Neural progenitor cell (in vitro differentiated cells): ENCODE measurements around the gene GLS. TPM values are rescaled to one million over a fixed set of nuclear protein-coding genes. Genes with fewer than 3 reads are reported as not detected.

Experiments
- DNase-seq: peaks from one replicate; pipeline ENCODE4 v3.0.0-alpha.2; 2016; ENCODE audit warnings: low spot score
- H2AFZ ChIP-seq: fragments of 200-600 bp; sonication (generic); replicated peaks from 2 replicates; pipeline ENCODE4 v1.6.1; 2016; ENCODE audit warnings: antibody characterized with exemption
- H3F3A ChIP-seq: fragments of 200-600 bp; sonication (generic); 2 replicates; pipeline ENCODE4 v1.6.1; 2016; ENCODE audit warnings: antibody characterized with exemption, low read depth
- H3K27ac ChIP-seq: fragments of 200-600 bp; sonication (generic); 2 replicates; pipeline ENCODE4 v1.5.1; 2016; ENCODE audit warnings: mild to moderate bottlenecking
- H3K27me3 ChIP-seq: fragments of 200-600 bp; sonication (generic); 2 replicates; pipeline ENCODE4 v1.6.1; 2016; ENCODE audit warnings: mild to moderate bottlenecking, moderate library complexity
- H3K36me3 ChIP-seq: fragments of 200-600 bp; sonication (generic); 2 replicates; pipeline ENCODE4 v1.5.1; 2016
- H3K4me1 ChIP-seq: fragments of 200-600 bp; sonication (generic); 2 replicates; pipeline ENCODE4 v1.6.1; 2016; ENCODE audit warnings: mixed run types
- H3K4me2 ChIP-seq: fragments of 200-600 bp; sonication (generic); 2 replicates; pipeline ENCODE4 v1.6.1; 2016
- H3K4me3 ChIP-seq: fragments of 200-600 bp; sonication (generic); 2 replicates; pipeline ENCODE4 v1.5.1; 2016
- H3K79me2 ChIP-seq: fragments of 200-600 bp; sonication (generic); 2 replicates; pipeline ENCODE4 v1.6.1; 2016; ENCODE audit warnings: low read depth
- H3K9ac ChIP-seq: fragments of 200-600 bp; sonication (generic); 2 replicates; pipeline ENCODE4 v1.6.1; 2016
- H3K9me3 ChIP-seq: fragments of 200-600 bp; sonication (generic); 2 replicates; pipeline ENCODE4 v1.5.1; 2016; ENCODE audit warnings: low read depth
- H4K20me1 ChIP-seq: fragments of 200-600 bp; sonication (generic); 2 replicates; pipeline ENCODE4 v1.6.1; 2016; ENCODE audit warnings: low read depth
- H3K27ac Mint-ChIP-seq: 3 replicates; pipeline ENCODE4 v1.8.0; 2021; ENCODE audit warnings: mixed read lengths
- H3K27me3 Mint-ChIP-seq: 2 replicates; pipeline ENCODE4 v1.8.0; 2022; ENCODE audit warnings: low read depth, mild to moderate bottlenecking, inconsistent platforms, moderate library complexity, mixed read lengths; ENCODE audit not compliant: insufficient read depth
- H3K36me3 Mint-ChIP-seq: 3 replicates; pipeline ENCODE4 v1.8.0; 2021; ENCODE audit warnings: mixed read lengths
- H3K4me1 Mint-ChIP-seq: 3 replicates; pipeline ENCODE4 v1.8.0; 2021; ENCODE audit warnings: mixed read lengths
- H3K4me3 Mint-ChIP-seq: 3 replicates; pipeline ENCODE4 v1.8.0; 2021; ENCODE audit warnings: mild to moderate bottlenecking, moderate library complexity, mixed read lengths
- H3K9me3 Mint-ChIP-seq: 3 replicates; pipeline ENCODE4 v1.8.0; 2020; ENCODE audit warnings: mixed read lengths
- EZH2 ChIP-seq: fragments of 200-600 bp; sonication (generic); IDR thresholded peaks from 2 replicates; pipeline ENCODE4 v1.6.1; 2017; ENCODE audit warnings: antibody characterized with exemption, mild to moderate bottlenecking, moderate library complexity
- EZH2phosphoT487 ChIP-seq: fragments of 200-600 bp; sonication (generic); IDR thresholded peaks from 2 replicates; pipeline ENCODE4 v1.6.1; 2017; ENCODE audit warnings: antibody characterized with exemption
- total RNA-seq: library from RNA; depleted of rRNA; stranded (reverse); fragments of >200 nt; gene quantifications from 2 replicates; pipeline ENCODE4 v1.2.3, GENCODE V29; 2015; ENCODE audit warnings: low replicate concordance
- TF ChIP-seq, protein P1 (sequence below): fragments of 200-600 bp; sonication (generic); IDR thresholded peaks from 2 replicates; pipeline ENCODE4 v1.5.1; 2017; ENCODE audit warnings: antibody characterized with exemption, mild to moderate bottlenecking

GLS gene
- total RNA-seq, 1 donor from 2014 or later = 54.0 TPM

GRCh38 chr2:191008286-191008685, 127.7 kb downstream of the GLS start:
- H3K4me2 ChIP-seq = no peak overlapping the region
- H3K4me3 ChIP-seq = no peak overlapping the region
- H3K79me2 ChIP-seq = peaks cover 17% of the 10 kb centered on the region
- peaks cover 19% of the 10 kb centered on the region for H3K36me3 ChIP-seq
- DNase-seq = no peak
- no peaks in the 10 kb centered on the region for H3F3A ChIP-seq
- H3K4me1 ChIP-seq = peaks cover 5% of the 10 kb centered on the region
- H3K9me3 ChIP-seq = no peaks in the 10 kb centered on the region
- no peaks in the 10 kb centered on the region for H3K27me3 ChIP-seq
- no peaks in the 10 kb centered on the region for H3K4me1 Mint-ChIP-seq
- no peak overlapping the region for H3K27ac Mint-ChIP-seq
- peaks cover 22% of the 10 kb centered on the region for H3K36me3 Mint-ChIP-seq
- no peak overlapping the region for H2AFZ ChIP-seq
- H3K9me3 Mint-ChIP-seq = no peaks in the 10 kb centered on the region
- no peak overlapping the region for H3K27ac ChIP-seq
- no peak overlapping the region for H3K4me3 Mint-ChIP-seq
- no peak overlapping the region for H3K9ac ChIP-seq
- no peaks in the 10 kb centered on the region for H3K27me3 Mint-ChIP-seq
- H4K20me1 ChIP-seq = no peaks in the 10 kb centered on the region
- TF ChIP-seq, protein P1, sequence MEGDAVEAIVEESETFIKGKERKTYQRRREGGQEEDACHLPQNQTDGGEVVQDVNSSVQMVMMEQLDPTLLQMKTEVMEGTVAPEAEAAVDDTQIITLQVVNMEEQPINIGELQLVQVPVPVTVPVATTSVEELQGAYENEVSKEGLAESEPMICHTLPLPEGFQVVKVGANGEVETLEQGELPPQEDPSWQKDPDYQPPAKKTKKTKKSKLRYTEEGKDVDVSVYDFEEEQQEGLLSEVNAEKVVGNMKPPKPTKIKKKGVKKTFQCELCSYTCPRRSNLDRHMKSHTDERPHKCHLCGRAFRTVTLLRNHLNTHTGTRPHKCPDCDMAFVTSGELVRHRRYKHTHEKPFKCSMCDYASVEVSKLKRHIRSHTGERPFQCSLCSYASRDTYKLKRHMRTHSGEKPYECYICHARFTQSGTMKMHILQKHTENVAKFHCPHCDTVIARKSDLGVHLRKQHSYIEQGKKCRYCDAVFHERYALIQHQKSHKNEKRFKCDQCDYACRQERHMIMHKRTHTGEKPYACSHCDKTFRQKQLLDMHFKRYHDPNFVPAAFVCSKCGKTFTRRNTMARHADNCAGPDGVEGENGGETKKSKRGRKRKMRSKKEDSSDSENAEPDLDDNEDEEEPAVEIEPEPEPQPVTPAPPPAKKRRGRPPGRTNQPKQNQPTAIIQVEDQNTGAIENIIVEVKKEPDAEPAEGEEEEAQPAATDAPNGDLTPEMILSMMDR = no peak
- TF ChIP-seq EZH2 = no peak
- no peak for TF ChIP-seq EZH2phosphoT487

- H3K4me3 Mint-ChIP-seq = no peak overlapping the region
- Histone ChIP-seq H3K9me3 (no peaks in the 10 kb centered on the region), H2AFZ (no peak overlapping the region), H3K4me3 (no peak overlapping the region), H3K4me1 (peaks cover 7% of the 10 kb centered on the region), H3K36me3 (peaks cover 19% of the 10 kb centered on the region), H3K79me2 (peaks cover 20% of the 10 kb centered on the region), H3K27ac (no peak overlapping the region), H3K27me3 (peaks cover 4% of the 10 kb centered on the region), H3K4me2 (no peak overlapping the region), H4K20me1 (no peaks in the 10 kb centered on the region), H3F3A (no peaks in the 10 kb centered on the region), H3K9ac (no peak overlapping the region)
- DNase-seq = no peak
- TF ChIP-seq, protein P1 = no peak
- TF ChIP-seq EZH2phosphoT487 (no peak), EZH2 (no peak)
- no peak overlapping the region for H3K27ac Mint-ChIP-seq
- no peaks in the 10 kb centered on the region for H3K9me3 Mint-ChIP-seq
- no peaks in the 10 kb centered on the region for H3K27me3 Mint-ChIP-seq
- peaks cover 11% of the 10 kb centered on the region for H3K36me3 Mint-ChIP-seq
- no peaks in the 10 kb centered on the region for H3K4me1 Mint-ChIP-seq
Measured at GRCh38 chr2:191009541-191010374, 129.1 kb downstream of the GLS start.

DNA sequence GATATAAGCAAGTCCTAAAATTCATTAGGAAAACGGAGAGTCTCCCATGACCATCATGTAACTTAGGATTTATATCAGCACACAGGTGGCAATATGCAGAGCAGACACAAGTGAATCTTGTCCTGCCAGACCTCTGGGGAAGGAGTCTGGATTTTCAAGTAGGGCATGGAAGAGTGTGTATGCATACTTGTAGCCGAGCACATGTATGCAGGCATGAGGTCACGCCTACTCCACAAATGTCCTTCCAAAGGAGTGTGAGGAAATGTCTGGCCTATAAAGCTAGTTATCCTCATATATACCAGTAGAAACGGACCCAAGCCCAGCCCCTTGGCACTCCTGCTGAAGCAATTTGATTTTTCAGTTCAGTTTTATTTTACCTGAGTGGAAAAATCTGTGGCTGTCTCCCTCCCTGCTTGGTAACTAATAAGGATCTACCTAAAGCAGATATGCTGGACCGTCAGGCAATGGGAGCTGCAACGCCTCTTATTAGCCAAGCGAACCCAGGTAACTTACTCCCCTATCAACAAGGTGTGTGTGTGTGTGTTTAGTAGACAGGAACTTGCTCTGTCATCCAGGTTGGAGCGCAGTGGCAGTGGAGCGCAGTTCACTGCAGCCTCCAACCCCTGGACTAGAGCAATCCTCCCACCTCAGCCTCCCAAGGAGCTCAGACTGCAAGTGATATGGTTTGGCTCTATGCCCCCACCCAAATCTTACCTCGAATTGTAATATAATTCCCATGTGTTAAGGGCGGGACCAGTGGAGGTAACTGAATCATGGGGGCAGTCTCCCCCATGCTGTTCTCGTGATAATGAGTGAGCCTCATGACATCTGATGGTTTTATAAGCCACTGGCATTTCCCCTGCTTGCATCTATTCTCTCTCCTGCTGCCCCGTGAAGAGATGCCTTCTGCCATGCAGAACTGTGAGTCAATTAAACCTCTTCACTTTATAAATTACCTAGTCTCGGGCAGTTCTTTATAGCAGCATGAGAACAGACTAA, 130.6 kb downstream of the GLS start:
- Mint-ChIP-seq H3K9me3 (no peaks in the 10 kb centered on the region), H3K27me3 (no peaks in the 10 kb centered on the region), H3K4me3 (no peak overlapping the region), H3K4me1 (no peaks in the 10 kb centered on the region), H3K36me3 (peaks cover 8% of the 10 kb centered on the region), H3K27ac (no peak overlapping the region)
- Histone ChIP-seq H3K36me3 (peaks cover 19% of the 10 kb centered on the region), H3K79me2 (peaks cover 20% of the 10 kb centered on the region), H4K20me1 (no peaks in the 10 kb centered on the region), H3K27ac (no peak overlapping the region), H3K4me3 (no peak overlapping the region), H3K4me2 (no peak overlapping the region), H3F3A (no peaks in the 10 kb centered on the region), H3K4me1 (peaks cover 7% of the 10 kb centered on the region), H2AFZ (no peak overlapping the region), H3K9me3 (no peaks in the 10 kb centered on the region), H3K27me3 (peaks cover 18% of the 10 kb centered on the region), H3K9ac (no peak overlapping the region)
- no peak for DNase-seq
- TF ChIP-seq, protein P1 = no peak
- TF ChIP-seq EZH2 (no peak), EZH2phosphoT487 (no peak)
